HG03280 (cell line): ENCODE data around the gene ITPRID1.
"Not testable (repeated sequence)": the region's sequence is repeated elsewhere in the genome, so short reads cannot be mapped to it uniquely, and the experiment has no call there.

Experiments
- ATAC-seq: cut with Tn5 transposase; IDR thresholded peaks from one replicate; pipeline ENCODE4 v1.9.1; 2021; ENCODE audit warnings: mild to moderate bottlenecking, moderate library complexity; ENCODE audit not compliant: unreplicated experiment

Gene ITPRID1

DNA sequence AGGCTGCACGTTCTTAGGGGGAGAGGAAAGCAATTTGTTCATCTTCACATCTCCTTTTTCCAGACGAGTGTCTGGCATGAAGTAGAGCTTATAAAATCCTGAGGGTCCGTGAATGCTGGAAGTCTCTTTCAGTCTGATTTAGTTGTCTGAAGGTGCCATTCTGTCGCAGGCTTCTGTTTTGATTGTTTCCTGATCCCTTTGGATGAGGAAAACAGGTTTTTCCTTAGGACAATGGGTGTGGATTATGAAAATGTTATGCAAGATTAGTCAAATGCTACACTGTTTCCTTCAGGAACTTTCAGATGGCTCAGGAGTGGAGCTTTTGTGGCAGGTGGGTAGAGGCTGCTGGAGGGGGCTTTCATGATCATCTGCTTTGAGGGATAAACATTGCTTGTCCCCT, at the start of gene ITPRID1:
TSS of gene ITPRID1 (plus strand) at position 301 of the 400 bp plus-strand sequence. CDS start 38,935 bp downstream, outside the sequence.
- no peak for ATAC-seq

- ATAC-seq, result no peak
These were observed 49.3 kb upstream of the ITPRID1 start for GRCh38 chr7:31464601-31465000.

GRCh38 chr7:31465285-31465684, 48.6 kb upstream of the ITPRID1 start:
- ATAC-seq, result no peak

GRCh38 chr7:31466036-31466435, 47.9 kb upstream of the ITPRID1 start:
- no peak for ATAC-seq

DNA sequence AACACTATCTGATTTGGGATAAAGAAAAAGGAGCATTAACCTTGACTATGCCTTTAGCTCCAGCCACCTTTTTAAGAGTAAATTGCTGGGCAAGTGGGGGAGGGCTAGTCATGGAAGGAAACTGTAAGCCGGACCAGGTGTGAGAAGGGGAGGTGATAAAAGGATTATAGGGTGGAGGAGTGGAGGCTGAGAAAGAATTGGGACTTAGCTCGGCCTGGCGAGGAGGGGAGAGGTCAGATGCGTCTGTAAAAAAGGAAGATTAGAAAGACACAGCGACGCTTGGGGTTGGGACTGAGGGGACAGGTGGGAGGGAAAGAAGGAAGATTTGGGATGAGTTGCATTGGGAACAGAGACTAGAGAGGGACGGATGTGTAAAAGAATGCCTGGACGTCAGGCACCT, 43.0 kb upstream of the ITPRID1 start:
- ATAC-seq, result not testable (repeated sequence)

- no peak for ATAC-seq
These were observed 38.5 kb upstream of the ITPRID1 start for GRCh38 chr7:31475368-31475767.

DNA sequence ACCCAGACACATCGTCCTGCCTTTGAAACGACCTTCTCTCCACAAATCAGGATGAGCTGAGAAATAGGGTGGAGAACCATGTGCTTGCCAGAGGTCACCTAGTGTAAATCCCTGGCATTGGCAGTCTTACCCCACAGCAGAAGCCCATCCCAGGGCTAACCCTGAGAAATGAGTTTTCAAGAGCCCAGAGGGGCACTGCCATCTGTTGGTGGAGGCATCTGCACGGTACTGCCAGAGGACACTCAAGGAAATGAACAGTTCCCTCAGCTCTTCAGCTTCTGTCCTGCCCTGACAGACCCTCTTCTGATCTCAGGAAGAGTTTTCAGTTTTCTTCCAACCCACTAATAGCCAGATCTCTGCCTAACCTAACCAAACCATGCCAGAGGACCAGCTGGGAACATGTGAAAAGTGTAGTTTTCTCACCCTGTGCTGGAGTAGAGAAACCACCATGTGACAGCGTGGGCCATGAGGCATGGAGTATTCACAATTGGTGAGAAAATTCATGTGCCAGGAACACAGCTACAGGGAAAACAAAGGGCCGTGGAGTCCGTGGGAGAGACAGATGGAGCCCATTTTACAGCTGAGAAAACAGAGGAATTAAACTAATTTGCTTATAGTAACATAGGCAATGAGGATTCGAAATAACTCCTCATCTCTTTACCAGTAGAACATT, 37.7 kb upstream of the ITPRID1 start:
- no peak for ATAC-seq

GRCh38 chr7:31476941-31477677, 36.8 kb upstream of the ITPRID1 start:
- ATAC-seq, result no peak

- no peak for ATAC-seq
These were observed 35.9 kb upstream of the ITPRID1 start for GRCh38 chr7:31478018-31478417.

GRCh38 chr7:31478721-31479120, 35.2 kb upstream of the ITPRID1 start:
- peak; percentile 66 for ATAC-seq

GRCh38 chr7:31487071-31487470, 26.8 kb upstream of the ITPRID1 start:
- no peak for ATAC-seq

DNA sequence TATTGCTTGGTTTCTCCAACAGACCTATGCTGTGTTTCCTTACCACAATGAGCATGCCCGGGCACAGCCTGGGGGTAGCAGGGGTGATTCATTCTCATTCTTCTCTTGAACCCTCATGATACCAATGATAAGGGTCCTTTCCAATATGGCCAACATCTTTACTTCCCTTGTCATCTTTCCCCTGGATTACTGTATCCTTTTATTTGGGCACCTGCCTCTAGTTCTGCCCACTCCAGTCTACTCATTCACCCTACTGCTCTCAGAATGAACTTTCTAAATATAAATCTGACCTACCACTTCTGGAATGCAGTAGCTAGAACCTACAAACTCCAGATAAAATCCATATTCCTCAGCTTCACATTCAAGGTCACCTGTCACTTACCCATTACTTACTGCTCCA, 26.4 kb upstream of the ITPRID1 start:
- ATAC-seq, result no peak

GRCh38 chr7:31488562-31489203, 25.2 kb upstream of the ITPRID1 start:
- peak; percentile 93 for ATAC-seq

GRCh38 chr7:31490796-31491314, 23.0 kb upstream of the ITPRID1 start:
- ATAC-seq, result no peak

- ATAC-seq, result no peak
These were observed 21.8 kb upstream of the ITPRID1 start for GRCh38 chr7:31492086-31492485.

GRCh38 chr7:31493714-31494181, 20.1 kb upstream of the ITPRID1 start:
- ATAC-seq, result no peak

DNA sequence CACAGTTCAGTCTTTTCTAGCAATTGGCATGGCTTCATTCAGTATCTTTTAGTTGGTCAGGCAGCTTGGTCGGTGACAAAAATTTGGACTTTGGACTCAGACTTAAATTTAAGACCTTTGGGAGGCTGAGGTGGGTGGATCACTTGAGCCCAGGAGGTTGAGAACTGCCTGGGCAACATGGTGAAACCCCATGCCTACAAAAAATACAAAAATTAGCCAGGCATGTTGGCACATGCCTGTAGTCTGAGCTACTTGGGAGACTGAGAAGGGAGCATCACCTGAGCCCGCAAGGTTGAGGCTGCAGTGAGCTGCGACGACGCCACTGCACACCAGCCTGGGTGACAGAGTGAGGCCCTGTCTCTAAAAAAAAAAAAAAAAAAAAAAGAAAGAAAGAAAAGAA, 19.5 kb upstream of the ITPRID1 start:
- no peak for ATAC-seq

DNA sequence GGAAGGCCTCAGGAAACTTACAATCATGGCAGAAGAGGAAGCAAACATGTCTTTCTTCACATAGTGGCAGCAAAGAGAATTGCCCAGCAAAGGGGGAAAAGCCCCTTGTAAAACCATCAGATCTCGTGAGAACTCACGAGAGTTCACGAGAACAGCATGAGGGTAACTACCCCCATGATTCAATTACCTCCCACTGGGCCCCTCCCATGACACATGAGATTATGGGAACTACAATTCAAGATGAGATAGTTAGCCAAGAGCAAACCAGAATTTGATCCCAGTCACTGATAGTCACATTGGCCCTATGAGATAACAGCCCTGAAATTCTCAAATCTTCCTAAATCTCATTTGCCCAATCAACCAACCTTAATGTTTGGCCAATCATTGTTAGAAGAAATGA, 18.2 kb upstream of the ITPRID1 start:
- ATAC-seq, result no peak

DNA sequence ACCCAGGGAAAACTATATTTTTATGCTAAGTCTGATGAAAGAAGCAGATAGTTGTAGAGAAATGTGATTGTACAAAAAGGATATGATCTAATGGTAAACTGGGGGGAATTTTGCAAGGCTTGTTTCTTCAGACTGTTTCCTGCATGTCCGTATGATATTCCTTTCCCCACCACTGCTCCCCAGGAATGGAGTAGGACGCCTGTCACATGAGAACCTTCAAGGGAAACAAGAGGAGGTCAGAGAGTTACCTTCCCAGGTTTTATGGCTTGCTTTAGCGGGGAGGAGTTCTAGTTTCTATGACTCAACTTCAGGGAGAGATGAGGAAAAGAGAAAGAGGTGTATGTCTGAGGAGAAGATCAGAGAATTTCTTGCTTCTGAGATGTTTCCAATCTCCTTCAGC, 16.4 kb upstream of the ITPRID1 start:
- ATAC-seq, result no peak

DNA sequence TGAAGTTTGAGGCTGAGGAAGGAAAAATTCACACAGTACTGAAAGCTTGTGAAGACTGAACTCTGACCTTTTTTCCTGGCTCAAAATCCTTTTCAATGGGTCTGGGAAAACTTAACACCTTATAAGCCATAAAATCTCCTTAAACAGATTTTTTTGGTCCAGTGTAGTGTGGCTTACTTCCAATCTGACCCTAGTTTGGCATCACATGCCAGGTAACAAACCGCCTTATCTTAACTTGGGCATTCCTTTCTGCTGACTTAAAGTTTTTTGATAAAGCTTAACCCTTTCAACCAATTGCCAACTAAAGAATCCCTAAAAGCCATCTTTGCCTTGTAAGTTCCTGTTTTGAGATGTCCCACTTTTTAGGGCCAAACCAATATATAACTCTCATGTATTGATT, 13.2 kb upstream of the ITPRID1 start:
- no peak for ATAC-seq

DNA sequence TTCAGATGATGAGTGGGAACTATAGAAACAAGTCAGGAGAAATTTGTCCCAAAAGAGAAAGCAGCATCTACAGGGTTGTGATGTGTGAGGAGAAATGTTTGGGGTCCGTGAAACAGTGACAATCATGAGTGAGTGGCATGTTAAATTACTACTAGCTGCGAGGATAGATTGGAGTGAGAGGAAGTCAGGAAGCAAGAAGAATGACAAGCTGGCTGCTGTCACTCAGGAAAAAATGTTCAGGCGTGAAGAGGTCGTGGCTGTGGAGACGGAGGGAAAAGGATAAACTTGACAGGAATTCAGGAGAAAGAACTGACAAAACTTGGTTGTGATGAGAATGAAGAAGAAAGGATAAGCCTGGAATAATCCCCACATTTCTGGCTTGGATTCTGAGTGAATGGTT, 5.1 kb upstream of the ITPRID1 start:
- ATAC-seq, result no peak

DNA sequence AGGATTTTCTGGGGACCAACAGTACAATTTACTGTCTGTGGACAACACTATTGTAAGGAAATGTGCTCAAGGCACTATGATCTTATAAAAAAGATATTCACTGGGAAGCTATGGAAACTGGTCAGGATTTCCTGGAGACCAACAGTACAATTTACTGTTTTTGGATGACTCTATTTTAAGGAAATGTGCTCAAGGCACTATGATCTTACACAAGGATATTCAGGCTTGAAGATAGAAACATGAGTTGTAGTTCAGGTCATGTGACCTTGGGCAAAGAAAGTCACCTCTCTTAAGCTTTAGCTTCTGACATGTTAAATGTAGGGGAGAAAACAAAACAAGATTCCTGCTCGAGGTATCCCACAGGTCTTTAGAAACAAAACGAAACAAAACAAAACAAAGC, 1.7 kb upstream of the ITPRID1 start:
- no peak for ATAC-seq
